Duodenal mucosa (tissue), 2 donors: Measurements from ENCODE around the gene SOX30.

Experiments used
- H3K27ac ChIP-seq: one replicate; pipeline ENCODE4 v1.7.0; 2013; ENCODE audit warnings: low read depth, low read length
- H3K27me3 ChIP-seq, 2 donors: one replicate each; pipeline ENCODE4 v1.7.0; 2013; ENCODE audit warnings: low read length in 2 of 2, control low read depth in 1 of 2; ENCODE audit not compliant: insufficient read depth in 2 of 2, control insufficient read depth in 1 of 2
- H3K36me3 ChIP-seq, 2 donors: one replicate each; pipeline ENCODE4 v1.7.0; 2013; ENCODE audit warnings: low read length in 2 of 2, control low read depth in 1 of 2; ENCODE audit not compliant: insufficient read depth in 2 of 2, control insufficient read depth in 1 of 2
- H3K4me1 ChIP-seq, 2 donors: one replicate each; pipeline ENCODE4 v1.7.0; 2013; ENCODE audit warnings: low read length in 2 of 2, control low read depth in 1 of 2; ENCODE audit not compliant: insufficient read depth in 2 of 2, control insufficient read depth in 1 of 2
- H3K4me3 ChIP-seq, 2 donors: one replicate each; pipeline ENCODE4 v1.7.0; 2013; ENCODE audit warnings: low read length in 2 of 2, low read depth in 1 of 2
- H3K9ac ChIP-seq, 2 donors: one replicate each; pipeline ENCODE4 v1.7.0; 2013; ENCODE audit warnings: low read length in 2 of 2, low read depth in 1 of 2
- H3K9me3 ChIP-seq, 2 donors: one replicate each; pipeline ENCODE4 v1.7.0; 2013; ENCODE audit warnings: low read length in 2 of 2, control low read depth in 1 of 2; ENCODE audit not compliant: control insufficient read depth in 1 of 2

SOX30 gene

GRCh38 chr5:157630341-157630740 lies 21.9 kb downstream of the SOX30 start:
- H3K9me3 ChIP-seq = peaks cover 0 to 4% of the 10 kb centered on the region in 2 donors
- no peaks in the 10 kb centered on the region for H3K36me3 ChIP-seq
- H3K9ac ChIP-seq = no peak overlapping the region
- H3K4me3 ChIP-seq = no peak overlapping the region
- H3K27ac ChIP-seq = no peak overlapping the region
- H3K27me3 ChIP-seq = no peaks in the 10 kb centered on the region
- no peaks in the 10 kb centered on the region for H3K4me1 ChIP-seq

GRCh38 chr5:157626831-157627230 lies 25.4 kb downstream of the SOX30 start:
- no peak overlapping the region for H3K4me3 ChIP-seq
- H3K27me3 ChIP-seq = no peaks in the 10 kb centered on the region
- no peak overlapping the region for H3K27ac ChIP-seq
- H3K9me3 ChIP-seq = peaks cover 0 to 4% of the 10 kb centered on the region in 2 donors
- H3K36me3 ChIP-seq = no peaks in the 10 kb centered on the region
- H3K9ac ChIP-seq = no peak overlapping the region
- H3K4me1 ChIP-seq = no peaks in the 10 kb centered on the region

- Histone ChIP-seq H3K9me3 (no peaks in the 10 kb centered on the region), H3K4me1 (no peaks in the 10 kb centered on the region), H3K27ac (no peak overlapping the region), H3K9ac (no peak overlapping the region), H3K27me3 (no peaks in the 10 kb centered on the region), H3K36me3 (no peaks in the 10 kb centered on the region), H3K4me3 (no peak overlapping the region)
These were observed 28.1 kb downstream of the SOX30 start for GRCh38 chr5:157624144-157624543.

GRCh38 chr5:157620776-157621175 lies 31.5 kb downstream of the SOX30 start:
- H3K27ac ChIP-seq = no peak overlapping the region
- H3K36me3 ChIP-seq = no peaks in the 10 kb centered on the region
- no peaks in the 10 kb centered on the region for H3K27me3 ChIP-seq
- H3K9me3 ChIP-seq = no peaks in the 10 kb centered on the region
- H3K4me1 ChIP-seq = no peaks in the 10 kb centered on the region
- H3K9ac ChIP-seq = no peak overlapping the region
- no peak overlapping the region for H3K4me3 ChIP-seq

GRCh38 chr5:157618191-157618765 lies 34.0 kb downstream of the SOX30 start:
- H3K4me3 ChIP-seq = no peak overlapping the region
- H3K9ac ChIP-seq = no peak overlapping the region
- no peak overlapping the region for H3K27ac ChIP-seq
- no peaks in the 10 kb centered on the region for H3K9me3 ChIP-seq
- H3K4me1 ChIP-seq = peaks cover 0 to 2% of the 10 kb centered on the region in 2 donors
- H3K27me3 ChIP-seq = no peaks in the 10 kb centered on the region
- H3K36me3 ChIP-seq = no peaks in the 10 kb centered on the region

- no peaks in the 10 kb centered on the region for H3K9me3 ChIP-seq
- H3K4me3 ChIP-seq = no peak overlapping the region
- no peak overlapping the region for H3K9ac ChIP-seq
- H3K27me3 ChIP-seq = no peaks in the 10 kb centered on the region
- no peaks in the 10 kb centered on the region for H3K36me3 ChIP-seq
- peaks cover 13 to 17% of the 10 kb centered on the region in 2 donors for H3K4me1 ChIP-seq
- no peak overlapping the region for H3K27ac ChIP-seq
These were observed 35.5 kb downstream of the SOX30 start for GRCh38 chr5:157616785-157617184.

GRCh38 chr5:157613385-157614245 lies 38.6 kb downstream of the SOX30 start:
- H3K9ac ChIP-seq = no peak overlapping the region
- peaks cover 19 to 26% of the 10 kb centered on the region in 2 donors for H3K4me1 ChIP-seq
- no peaks in the 10 kb centered on the region for H3K27me3 ChIP-seq
- H3K4me3 ChIP-seq = no peak overlapping the region
- H3K9me3 ChIP-seq = no peaks in the 10 kb centered on the region
- H3K36me3 ChIP-seq = no peaks in the 10 kb centered on the region
- no peak overlapping the region for H3K27ac ChIP-seq

- H3K9ac ChIP-seq = no peak overlapping the region
- H3K36me3 ChIP-seq = no peaks in the 10 kb centered on the region
- H3K4me3 ChIP-seq = no peak overlapping the region
- no peak overlapping the region for H3K27ac ChIP-seq
- no peaks in the 10 kb centered on the region for H3K27me3 ChIP-seq
- peaks cover 19 to 29% of the 10 kb centered on the region in 2 donors for H3K4me1 ChIP-seq
- no peaks in the 10 kb centered on the region for H3K9me3 ChIP-seq
These were observed 39.7 kb downstream of the SOX30 start for GRCh38 chr5:157612581-157612980.

GRCh38 chr5:157611571-157612476 lies 40.4 kb downstream of the SOX30 start:
- Histone ChIP-seq H3K9ac (no peak overlapping the region), H3K4me3 (no peak overlapping the region), H3K27ac (no peak overlapping the region), H3K27me3 (no peaks in the 10 kb centered on the region), H3K9me3 (no peaks in the 10 kb centered on the region), H3K4me1 (peaks cover 19 to 33% of the 10 kb centered on the region in 2 donors), H3K36me3 (no peaks in the 10 kb centered on the region)

- H3K9ac ChIP-seq = no peak overlapping the region
- no peak overlapping the region for H3K27ac ChIP-seq
- H3K4me3 ChIP-seq = no peak overlapping the region
- H3K4me1 ChIP-seq = peaks cover 19 to 33% of the 10 kb centered on the region in 2 donors
- H3K27me3 ChIP-seq = no peaks in the 10 kb centered on the region
- H3K9me3 ChIP-seq = no peaks in the 10 kb centered on the region
- no peaks in the 10 kb centered on the region for H3K36me3 ChIP-seq
These were observed 41.2 kb downstream of the SOX30 start for GRCh38 chr5:157610990-157611389.
